ENCODE results near the gene MYO5B.
"Not testable (repeated sequence)": the region's sequence is repeated elsewhere in the genome, so short reads cannot be mapped to it uniquely, and the experiment has no call there.

MYO5B gene

DNA sequence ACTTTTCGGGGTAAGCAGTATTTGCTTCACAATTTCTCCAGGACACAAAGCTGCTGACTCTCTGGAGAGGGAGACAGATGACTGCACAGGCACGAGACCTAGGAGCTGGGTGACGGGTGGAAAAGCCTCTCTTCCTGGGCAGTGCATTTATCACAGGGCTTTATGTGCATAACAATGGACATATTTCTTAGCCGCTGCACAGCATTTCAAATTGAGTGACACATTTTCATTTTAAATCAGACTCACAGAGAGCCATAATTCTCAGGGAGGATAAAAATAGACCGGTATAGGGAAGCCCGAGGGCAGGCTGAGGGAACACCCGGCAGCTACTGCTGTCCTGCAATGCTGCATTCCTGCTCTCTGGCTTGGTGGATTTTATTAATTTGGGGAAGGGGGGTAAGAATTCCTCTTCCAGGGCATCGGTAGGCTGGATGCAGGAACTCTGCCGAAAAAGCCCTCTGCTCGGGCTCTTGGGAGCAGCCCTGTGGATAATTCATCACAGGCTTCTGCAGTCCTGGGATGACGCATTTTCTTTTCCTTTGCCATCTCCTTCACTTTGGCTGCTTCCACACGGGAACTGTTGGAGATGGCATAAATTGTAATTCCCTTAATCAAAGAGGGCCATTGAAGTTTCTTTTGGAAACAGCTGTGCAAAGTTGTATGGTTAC, 273.5 kb downstream of the MYO5B start:
- DNase-seq (ENCODE audit: low spot score): no peak

GRCh38 chr18:49920731-49921130, 274.2 kb downstream of the MYO5B start:
- no peak for DNase-seq (ENCODE audit: low spot score)

- DNase-seq (ENCODE audit: low spot score): no peak
Measured at GRCh38 chr18:49917742-49918141, 277.2 kb downstream of the MYO5B start.

- no peak for DNase-seq (ENCODE audit: low spot score)
Measured at GRCh38 chr18:49915352-49915751, 279.6 kb downstream of the MYO5B start.

- DNase-seq (ENCODE audit: low spot score): no peak
Measured at GRCh38 chr18:49913221-49913620, 281.7 kb downstream of the MYO5B start.

DNA sequence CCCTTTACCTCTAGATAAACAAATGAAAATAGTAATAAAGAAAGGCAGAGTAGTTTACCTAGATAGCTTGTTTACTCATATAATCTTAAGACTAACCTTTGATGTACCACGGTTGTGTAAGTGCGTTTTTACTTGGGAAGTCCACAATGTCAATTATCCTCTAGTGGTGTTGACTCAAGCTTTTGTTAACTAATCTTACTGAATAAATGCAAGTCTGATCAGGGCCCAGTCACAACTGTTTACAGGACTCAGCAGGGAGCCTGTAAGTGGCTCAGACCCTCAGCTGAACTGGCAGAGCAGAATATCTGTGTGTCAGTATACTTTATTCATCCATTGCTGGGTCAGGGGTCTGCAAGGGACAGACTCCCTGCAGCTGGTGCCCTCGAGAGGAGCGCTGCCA, 283.5 kb downstream of the MYO5B start:
- no peak for DNase-seq (ENCODE audit: low spot score)

GRCh38 chr18:49910986-49911385, 284.0 kb downstream of the MYO5B start:
- no peak for DNase-seq (ENCODE audit: low spot score)

- no peak for DNase-seq (ENCODE audit: low spot score)
Measured at GRCh38 chr18:49910019-49910418, 284.9 kb downstream of the MYO5B start.

- DNase-seq (ENCODE audit: low spot score): no peak
Measured at GRCh38 chr18:49907346-49907929, 287.5 kb downstream of the MYO5B start.

DNA sequence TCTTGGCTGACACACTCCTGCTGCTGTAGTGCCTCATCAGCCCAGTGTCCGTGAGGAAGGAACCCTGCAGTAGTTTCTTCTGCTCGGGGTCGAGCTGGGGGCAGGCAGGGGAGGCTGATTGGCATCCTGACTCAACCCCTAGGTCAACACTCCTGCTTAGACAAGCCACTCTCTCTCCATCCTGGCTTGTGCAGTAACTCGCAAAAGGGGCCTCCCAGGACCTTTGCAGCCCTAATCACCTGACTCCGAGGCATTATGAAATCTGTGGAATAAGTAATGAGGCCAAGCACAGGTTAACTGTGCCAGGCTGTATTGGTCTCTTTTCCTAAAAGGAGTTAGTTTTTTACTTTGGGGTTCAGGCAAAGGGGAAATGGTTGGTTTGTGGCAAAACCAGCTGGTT, 289.2 kb downstream of the MYO5B start:
- DNase-seq (ENCODE audit: low spot score): no peak

DNA sequence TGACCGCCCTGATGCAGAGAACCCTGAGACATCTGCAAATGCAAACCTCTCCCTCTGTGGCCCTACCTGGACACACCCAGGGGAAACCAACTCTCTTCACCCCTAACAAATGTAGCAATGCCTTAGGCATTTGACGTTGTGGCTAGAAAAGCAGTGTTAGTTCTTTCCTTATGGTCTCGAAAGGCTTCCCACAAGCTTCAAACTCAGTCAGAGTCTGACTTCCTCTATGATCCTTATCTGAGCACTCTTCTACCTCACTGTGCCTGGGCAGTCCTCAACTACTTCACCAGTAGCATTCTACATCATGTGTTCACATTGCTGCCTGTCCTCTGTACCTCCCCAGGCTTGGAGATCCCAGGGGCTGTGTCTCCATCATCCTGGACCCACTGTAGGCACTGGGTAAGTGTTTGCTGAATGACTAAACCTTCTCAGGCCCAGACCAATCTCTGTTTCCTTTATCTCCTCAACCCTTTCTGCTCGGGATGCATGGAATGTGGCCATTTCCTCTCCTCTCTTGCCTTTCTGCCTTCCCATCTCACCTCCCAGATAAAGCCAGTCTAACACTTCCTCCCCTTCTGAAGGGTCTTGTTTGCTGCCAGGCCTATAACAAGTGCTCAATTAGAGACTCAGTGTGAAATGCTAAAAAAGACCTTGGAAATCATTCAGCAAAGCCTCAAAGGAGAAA, 289.9 kb downstream of the MYO5B start:
- no peak for DNase-seq (ENCODE audit: low spot score)

- no peak for DNase-seq (ENCODE audit: low spot score)
Measured at GRCh38 chr18:49901862-49902340, 293.0 kb downstream of the MYO5B start.

GRCh38 chr18:49899657-49900330, 295.2 kb downstream of the MYO5B start:
- DNase-seq (ENCODE audit: low spot score): no peak

- no peak for DNase-seq (ENCODE audit: low spot score)
Measured at GRCh38 chr18:49898421-49898820, 296.5 kb downstream of the MYO5B start.

DNA sequence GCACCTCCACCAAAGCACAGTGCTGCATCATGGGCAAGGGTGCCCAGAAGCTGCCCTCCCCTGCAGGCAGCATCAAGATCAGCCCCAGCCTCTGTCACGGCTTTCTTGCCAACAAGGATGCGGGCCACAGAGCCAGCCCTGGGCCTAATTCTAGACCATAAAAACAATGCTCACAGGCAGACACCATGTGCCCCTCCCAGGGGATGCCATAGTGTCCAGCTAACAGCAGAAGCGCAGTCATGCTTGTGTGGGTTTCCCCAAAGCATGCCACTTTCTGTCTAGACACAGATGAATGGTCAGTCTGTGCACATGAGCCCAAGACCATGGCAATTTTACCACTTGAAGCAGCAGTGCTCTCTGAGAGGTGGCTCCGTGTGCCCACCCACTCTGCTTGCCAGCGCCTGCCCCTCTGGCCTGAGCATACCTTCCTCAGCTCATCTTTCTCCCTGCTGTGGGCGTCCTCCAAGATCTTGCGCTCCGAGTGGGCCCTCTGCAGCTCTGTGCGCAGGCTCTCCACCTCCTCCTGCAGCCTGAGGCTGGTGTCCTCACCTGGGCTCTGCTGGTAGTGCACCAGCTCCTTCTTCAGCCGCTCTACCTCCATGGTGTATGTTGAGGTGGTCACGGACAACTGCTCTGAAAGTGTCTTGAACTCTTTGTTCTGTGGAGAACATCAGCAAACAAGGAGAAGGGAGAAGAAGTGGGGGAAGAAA, 300.3 kb downstream of the MYO5B start:
- DNase-seq (ENCODE audit: low spot score): no peak

DNA sequence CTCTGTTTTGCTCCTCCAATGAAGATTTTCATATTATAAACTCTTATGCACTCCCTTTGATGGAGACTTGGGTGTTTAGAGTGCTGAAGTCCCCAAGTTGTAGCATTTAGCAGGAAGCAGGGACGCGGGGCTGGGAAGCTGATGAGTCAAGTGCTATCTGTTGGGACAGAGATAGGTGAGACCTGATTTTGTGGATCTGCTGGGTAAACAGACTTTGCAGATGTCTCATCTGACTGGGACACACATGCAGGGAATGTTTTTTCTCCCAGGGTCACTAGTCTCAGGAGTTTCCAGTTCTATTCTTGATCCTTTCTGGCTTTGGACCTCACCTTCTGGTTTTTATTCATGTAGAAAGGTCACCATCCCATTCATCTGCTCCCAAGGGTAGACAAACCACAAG, 301.9 kb downstream of the MYO5B start:
- no peak for DNase-seq (ENCODE audit: low spot score)

GRCh38 chr18:49892148-49892924, 302.6 kb downstream of the MYO5B start:
- no peak for DNase-seq (ENCODE audit: low spot score)

DNA sequence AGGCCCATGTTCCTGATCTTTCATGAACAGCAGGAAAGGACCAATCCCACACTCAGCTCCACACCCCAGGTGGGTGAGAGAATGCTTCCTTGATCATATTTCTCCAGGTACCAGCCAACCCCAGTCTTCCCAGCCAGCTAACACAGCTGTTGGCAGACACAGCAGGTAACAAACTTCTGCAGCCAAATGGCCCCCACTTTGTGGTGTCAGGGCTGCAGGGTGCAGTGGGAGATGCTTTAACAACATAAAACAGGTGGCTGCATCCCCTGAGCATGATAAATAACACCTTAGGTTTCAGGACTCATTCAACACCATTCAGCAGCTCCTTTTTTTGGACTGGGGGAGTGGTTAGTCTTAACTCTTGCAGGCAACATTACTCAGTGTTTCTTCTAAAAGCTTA, 304.9 kb downstream of the MYO5B start:
- no peak for DNase-seq (ENCODE audit: low spot score)

DNA sequence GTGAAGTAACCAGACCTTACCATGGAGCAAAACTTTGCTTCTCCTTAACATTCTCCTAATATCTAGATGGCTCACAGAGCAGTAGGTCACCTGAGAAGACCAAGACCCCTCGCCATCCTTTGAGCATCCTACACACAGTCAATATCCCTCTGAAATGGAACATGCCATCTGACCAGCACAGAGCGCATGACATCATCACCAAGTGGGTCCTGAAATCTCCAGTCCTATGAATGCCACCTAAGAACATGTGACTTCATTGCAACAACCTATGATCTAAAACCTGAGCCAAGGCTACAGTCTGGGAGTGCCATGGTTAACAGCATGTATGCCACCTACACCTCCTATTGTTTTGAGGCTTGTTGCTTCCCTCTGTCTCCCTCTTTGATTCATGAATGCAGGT, 305.4 kb downstream of the MYO5B start:
- DNase-seq (ENCODE audit: low spot score): not testable (repeated sequence)

DNA sequence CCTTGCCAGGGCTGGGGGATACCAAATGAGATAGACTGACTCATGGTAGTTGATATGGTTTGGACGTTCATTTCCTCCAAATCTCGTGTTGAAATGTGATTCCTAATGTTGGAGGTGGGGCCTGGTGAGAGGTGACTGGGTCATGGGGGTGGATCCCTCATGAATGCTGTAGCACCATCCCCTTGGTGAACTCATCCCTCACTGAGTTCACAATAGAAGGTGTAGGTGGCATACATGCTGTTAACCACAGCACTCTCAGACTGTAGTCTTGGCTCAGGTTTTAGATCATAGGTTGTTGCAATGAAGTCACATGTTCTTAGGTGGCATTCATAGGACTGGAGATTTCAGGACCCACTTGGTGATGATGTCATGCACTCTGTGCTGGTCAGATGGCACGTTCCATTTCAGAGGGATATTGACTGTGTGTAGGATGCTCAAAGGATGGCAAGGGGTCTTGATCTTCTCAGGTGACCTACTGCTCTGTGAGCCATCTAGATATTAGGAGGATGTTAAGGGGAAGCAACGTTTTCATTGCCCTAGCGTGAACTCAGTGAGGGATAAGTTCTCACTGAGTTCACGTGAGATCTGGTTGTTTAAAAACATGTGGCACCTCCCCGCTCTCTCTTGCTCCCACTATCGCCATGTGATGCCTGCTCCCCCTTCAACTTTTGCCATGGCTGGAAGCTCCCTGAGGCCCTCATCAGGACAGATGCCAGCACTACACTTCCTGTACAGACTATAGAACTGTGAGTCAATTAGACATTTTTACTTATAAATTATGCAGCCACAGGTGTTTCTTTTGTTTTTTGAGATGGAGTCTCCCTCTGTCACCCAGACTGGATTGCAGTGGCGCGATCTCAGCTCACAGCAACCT, 307.8 kb downstream of the MYO5B start:
- no peak for DNase-seq (ENCODE audit: low spot score)
